C4-2B (cell line): ENCODE data around the gene FLT3LG.
A peak's percentile ranks its signal among the peaks of the same experiment; 100 is the strongest.
"Not testable (repeated sequence)": the region's sequence is repeated elsewhere in the genome, so short reads cannot be mapped to it uniquely, and the experiment has no call there.

ENCODE experiments used
- H3K27ac ChIP-seq: fragments of 450-650 bp; 2 replicates; pipeline ENCODE4 v1.5.1; 2017
- CTCF ChIP-seq: fragments of 450-650 bp; conservative IDR thresholded peaks from 2 replicates; pipeline ENCODE4 v1.5.1; 2017; ENCODE audit warnings: mild to moderate bottlenecking
- ZFX ChIP-seq: fragments of 450-650 bp; IDR thresholded peaks from 2 replicates; pipeline ENCODE4 v1.6.1; 2017

FLT3LG gene

GRCh38 chr19:49468746-49469447 lies 5.1 kb upstream of the FLT3LG start:
- H3K27ac ChIP-seq = peak overlapping the region; percentile 16; the same call in 1 of the 2 replicates

DNA sequence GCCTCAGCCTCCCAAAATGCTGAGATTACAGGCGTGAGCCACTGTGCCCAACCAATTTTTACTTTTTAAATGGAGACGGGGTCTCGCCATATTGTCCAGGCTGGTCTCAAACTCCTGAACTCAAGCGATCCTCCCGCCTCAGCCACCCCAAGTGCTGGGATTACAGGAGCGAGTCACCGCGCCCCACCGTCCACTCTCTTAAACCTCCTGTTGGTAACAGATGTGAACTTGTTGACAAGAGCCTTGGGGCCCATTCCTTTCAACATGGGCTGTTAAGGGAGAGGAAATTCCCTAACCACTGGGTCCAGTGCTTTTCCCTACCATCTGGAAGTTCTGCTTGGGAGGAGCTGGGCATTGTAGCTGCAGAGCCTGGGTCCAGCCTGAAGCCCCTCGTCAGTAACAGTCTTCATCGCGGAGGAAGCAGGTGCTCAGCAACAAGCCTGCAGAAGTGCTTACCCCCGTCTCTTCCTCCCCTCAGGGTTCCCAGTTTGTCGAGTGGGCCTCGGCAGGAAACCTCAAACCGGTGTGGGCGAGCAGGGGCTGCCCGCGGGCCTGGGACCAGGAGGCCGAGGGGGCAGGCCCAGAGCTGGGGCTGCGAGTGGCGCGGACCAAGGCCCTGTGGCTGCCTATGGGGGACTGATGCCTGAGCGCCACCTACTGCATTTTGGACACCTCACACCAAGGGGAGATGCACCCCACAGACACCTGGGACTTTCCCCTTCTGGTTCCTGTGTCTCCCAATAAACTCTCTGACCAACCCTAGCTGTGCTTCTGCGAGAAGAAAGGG lies 4.0 kb upstream of the FLT3LG start:
- H3K27ac ChIP-seq = no peak overlapping the region
- no peak for TF ChIP-seq CTCF
- TF ChIP-seq ZFX = no peak

More at GRCh38 chr19:49468746-49469447, 5.1 kb upstream of the FLT3LG start:
- no peak for TF ChIP-seq ZFX
- no peak for TF ChIP-seq CTCF

DNA sequence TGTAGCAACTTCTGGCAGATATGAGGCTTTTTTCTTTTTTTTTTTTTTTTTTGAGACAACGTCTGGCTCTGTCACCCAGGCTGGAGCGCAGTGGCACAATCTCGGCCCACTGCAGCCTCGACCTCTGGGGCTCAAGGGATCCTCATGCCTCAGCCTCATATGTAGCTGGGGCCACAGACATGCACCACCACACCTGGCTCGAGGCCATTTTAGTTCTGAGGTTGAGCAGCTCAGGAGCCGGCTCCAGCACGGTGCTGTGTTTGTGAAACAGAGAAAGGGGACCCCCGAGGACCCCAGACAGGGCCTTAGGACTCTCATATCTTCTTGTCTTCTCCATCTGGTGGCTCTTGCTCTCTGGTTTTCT lies 3.4 kb upstream of the FLT3LG start:
- TF ChIP-seq ZFX (no peak), CTCF (no peak)
- no peak overlapping the region for H3K27ac ChIP-seq

- no peak overlapping the region for H3K27ac ChIP-seq
- TF ChIP-seq CTCF (no peak), ZFX (no peak)
These were observed 1.1 kb upstream of the FLT3LG start for GRCh38 chr19:49472936-49473335.

- H3K27ac ChIP-seq = not testable (repeated sequence)
These were observed 531 bp upstream of the FLT3LG start for GRCh38 chr19:49473501-49473867.

- no peak for TF ChIP-seq CTCF
- H3K27ac ChIP-seq = no peak overlapping the region
These were observed 518 bp downstream of the FLT3LG start for GRCh38 chr19:49474542-49474924.

GRCh38 chr19:49475191-49475917 lies 1.3 kb downstream of the FLT3LG start:
- TF ChIP-seq ZFX = no peak
- no peak for TF ChIP-seq CTCF
- no peak overlapping the region for H3K27ac ChIP-seq
